IMR-90 (cell line): ENCODE results near the gene DHRS7C. TPM values are rescaled to one million over a fixed set of nuclear protein-coding genes. Genes with fewer than 3 reads are reported as not detected.

ENCODE experiments used
- ATAC-seq: fragments of 200-7000 bp; cut with Tn5 transposase; 2 replicates; pipeline ENCODE4 v1.9.1; 2020; ENCODE audit warnings: low read depth, mild to moderate bottlenecking, moderate library complexity
- BruUV-seq: library from RNA; stranded (reverse); fragments of 400-500 nt; replicated peaks from 2 replicates; lab custom pipeline; 2021; lab: Mats Ljungman, UMichigan
- CTCF ChIA-PET: fragments of 300-600 bp; formaldehyde crosslinking; extraction: SDS; loops from one replicate; lab custom pipeline; 2021; ENCODE audit warnings: antibody characterized with exemption; lab: Yijun Ruan, JAX
- POLR2A ChIA-PET: fragments of 300-600 bp; sonication (Branson Sonifier 250); formaldehyde crosslinking; loops from one replicate; lab custom pipeline; 2022; ENCODE audit warnings: antibody characterized with exemption; ENCODE audit not compliant: unreplicated experiment; lab: Charles Lee
- DNase-seq: peaks from one replicate; pipeline ENCODE4 v3.0.0; 2013
- H2AFZ ChIP-seq: replicated peaks from 2 replicates; pipeline ENCODE3; 2013; ENCODE audit warnings: low read length, mild to moderate bottlenecking; ENCODE audit not compliant: poor library complexity
- H2AK5ac ChIP-seq: 2 replicates; pipeline ENCODE4 v1.6.1; 2013; ENCODE audit warnings: low read depth, low read length, inconsistent platforms
- H2AK9ac ChIP-seq: replicated peaks from 2 replicates; pipeline ENCODE3; 2013; ENCODE audit warnings: mild to moderate bottlenecking, low read depth, low read length, moderate library complexity; ENCODE audit not compliant: poor library complexity
- H2BK120ac ChIP-seq: 2 replicates; pipeline ENCODE4 v1.6.1; 2013; ENCODE audit warnings: low read depth, low read length, inconsistent platforms
- H2BK15ac ChIP-seq: 3 replicates; pipeline ENCODE4 v1.6.1; 2013; ENCODE audit warnings: low read depth, low read length, inconsistent platforms
- H2BK20ac ChIP-seq: 2 replicates; pipeline ENCODE4 v1.6.1; 2013; ENCODE audit warnings: low read depth, mild to moderate bottlenecking, inconsistent platforms, low read length, moderate library complexity
- H2BK5ac ChIP-seq: 2 replicates; pipeline ENCODE4 v1.6.1; 2013; ENCODE audit warnings: mild to moderate bottlenecking, low read depth, low read length, inconsistent platforms; ENCODE audit not compliant: poor library complexity, severe bottlenecking
- H3K14ac ChIP-seq: replicated peaks from 2 replicates; pipeline ENCODE4 v1.6.1; 2013; ENCODE audit warnings: low read depth, low read length, inconsistent platforms
- H3K18ac ChIP-seq: 2 replicates; pipeline ENCODE4 v1.6.1; 2013; ENCODE audit warnings: low read depth, low read length, control low read depth
- H3K23ac ChIP-seq: 2 replicates; pipeline ENCODE4 v1.6.1; 2013; ENCODE audit warnings: low read depth, low read length, inconsistent platforms
- H3K27ac ChIP-seq: 2 replicates; pipeline ENCODE4 v1.5.1; 2013; ENCODE audit warnings: mild to moderate bottlenecking, control low read depth, low read length; ENCODE audit not compliant: insufficient read depth
- H3K27me3 ChIP-seq: 2 replicates; pipeline ENCODE4 v1.6.1; 2013; ENCODE audit warnings: low read length; ENCODE audit not compliant: control insufficient read depth, insufficient read depth
- H3K36me3 ChIP-seq: 2 replicates; pipeline ENCODE4 v1.6.1; 2013; ENCODE audit warnings: low read length, mixed read lengths; ENCODE audit not compliant: control insufficient read depth, insufficient read depth
- H3K4ac ChIP-seq: 2 replicates; pipeline ENCODE4 v1.6.1; 2013; ENCODE audit warnings: low read depth, low read length, inconsistent platforms
- H3K4me1 ChIP-seq: 2 replicates; pipeline ENCODE4 v1.6.1; 2013; ENCODE audit warnings: low read length, mixed read lengths; ENCODE audit not compliant: control insufficient read depth, insufficient read depth
- H3K4me2 ChIP-seq: 2 replicates; pipeline ENCODE4 v1.6.1; 2013; ENCODE audit warnings: low read depth, mild to moderate bottlenecking, control low read depth, low read length, moderate library complexity
- H3K4me3 ChIP-seq: 2 replicates; pipeline ENCODE4 v1.5.1; 2013; ENCODE audit warnings: low read depth, mild to moderate bottlenecking, control low read depth, low read length, moderate library complexity; ENCODE audit not compliant: insufficient read depth
- H3K56ac ChIP-seq: 2 replicates; pipeline ENCODE4 v1.6.1; 2013; ENCODE audit warnings: low read length, inconsistent platforms; ENCODE audit not compliant: insufficient read depth; ENCODE audit errors: extremely low read depth
- H3K79me1 ChIP-seq, 2 experiments: 2 replicates each; pipeline ENCODE4 v1.6.1; 2013; ENCODE audit warnings: low read length in 2 of 2, inconsistent platforms in 1 of 2, low read depth in 1 of 2
- H3K9ac ChIP-seq: 2 replicates; pipeline ENCODE4 v1.6.1; 2013; ENCODE audit warnings: low read depth, low read length, control low read depth
- H3K9me1 ChIP-seq: 2 replicates; pipeline ENCODE4 v1.6.1; 2013; ENCODE audit warnings: low read length, inconsistent platforms; ENCODE audit not compliant: insufficient read depth
- H3K9me3 ChIP-seq: 2 replicates; pipeline ENCODE4 v1.6.1; 2013; ENCODE audit warnings: low read length; ENCODE audit not compliant: control insufficient read depth, insufficient read depth
- H4K20me1 ChIP-seq: 2 replicates; pipeline ENCODE4 v1.6.1; 2013; ENCODE audit warnings: low read length, inconsistent platforms; ENCODE audit not compliant: insufficient read depth
- H4K5ac ChIP-seq: 2 replicates; pipeline ENCODE4 v1.6.1; 2013; ENCODE audit warnings: mild to moderate bottlenecking, low read depth, low read length, control low read depth
- H4K8ac ChIP-seq, 2 experiments: 2 replicates each; pipeline ENCODE4 v1.6.1; 2013; ENCODE audit warnings: low read depth in 2 of 2, low read length in 2 of 2, control low read depth in 1 of 2, inconsistent platforms in 1 of 2
- H4K91ac ChIP-seq: 2 replicates; pipeline ENCODE4 v1.6.1; 2013; ENCODE audit warnings: low read depth, low read length, inconsistent platforms; ENCODE audit not compliant: insufficient read depth
- BHLHE40 ChIP-seq: fragments of 150-350 bp; IDR thresholded peaks from 2 replicates; pipeline ENCODE4 v1.6.1; 2016; ENCODE audit warnings: mild to moderate bottlenecking, low read depth, low read length
- CEBPB ChIP-seq: IDR thresholded peaks from 2 replicates; pipeline ENCODE4 v1.6.1; 2012; ENCODE audit warnings: low read depth, low read length, improper control_type of control experiment
- CHD1 ChIP-seq: IDR thresholded peaks from 2 replicates; pipeline ENCODE4 v1.6.1; 2012; ENCODE audit warnings: low read depth, low read length, improper control_type of control experiment
- CTCF ChIP-seq: conservative IDR thresholded peaks from 2 replicates; pipeline ENCODE4 v1.5.1; 2012; ENCODE audit warnings: mild to moderate bottlenecking, low read depth, low read length, improper control_type of control experiment
- ELK1 ChIP-seq: fragments of 150-350 bp; IDR thresholded peaks from 2 replicates; pipeline ENCODE4 v1.6.1; 2016; ENCODE audit warnings: low read depth, mild to moderate bottlenecking, low read length, moderate library complexity, borderline replicate concordance
- FOS ChIP-seq: fragments of 150-350 bp; IDR thresholded peaks from 2 replicates; pipeline ENCODE4 v1.6.1; 2016; ENCODE audit warnings: low read depth, low read length
- MAFK ChIP-seq: IDR thresholded peaks from 2 replicates; pipeline ENCODE4 v1.6.1; 2012; ENCODE audit warnings: low read depth, low read length, improper control_type of control experiment
- MAZ ChIP-seq: IDR thresholded peaks from 2 replicates; pipeline ENCODE4 v1.6.1; 2012; ENCODE audit warnings: low read depth, mild to moderate bottlenecking, low read length, improper control_type of control experiment, moderate library complexity, borderline replicate concordance
- MXI1 ChIP-seq: IDR thresholded peaks from 2 replicates; pipeline ENCODE4 v1.6.1; 2012; ENCODE audit warnings: low read depth, mild to moderate bottlenecking, low read length, moderate library complexity, borderline replicate concordance
- NFE2L2 ChIP-seq: fragments of 150-350 bp; IDR thresholded peaks from 2 replicates; pipeline ENCODE4 v1.6.1; 2016; ENCODE audit warnings: low read depth, mild to moderate bottlenecking, low read length
- POLR2A ChIP-seq: IDR thresholded peaks from 2 replicates; pipeline ENCODE4 v1.6.1; 2012; ENCODE audit warnings: mild to moderate bottlenecking, low read depth, low read length
- RAD21 ChIP-seq: IDR thresholded peaks from 2 replicates; pipeline ENCODE4 v1.6.1; 2012; ENCODE audit warnings: low read length, improper control_type of control experiment
- RCOR1 ChIP-seq: IDR thresholded peaks from 2 replicates; pipeline ENCODE4 v1.6.1; 2012; ENCODE audit warnings: mild to moderate bottlenecking, low read length, improper control_type of control experiment; ENCODE audit not compliant: insufficient replicate concordance
- RFX5 ChIP-seq: IDR thresholded peaks from 2 replicates; pipeline ENCODE4 v1.8.0; 2012; ENCODE audit warnings: low read depth, mild to moderate bottlenecking, low read length, moderate library complexity
- SMC3 ChIP-seq: fragments of 150-350 bp; IDR thresholded peaks from 2 replicates; pipeline ENCODE4 v1.6.1; 2016; ENCODE audit warnings: low read depth, mild to moderate bottlenecking, antibody characterized with exemption, low read length, moderate library complexity
- WGBS, 2 experiments: methylation state at CpG; one replicate each; pipeline versions ENCODE4 v1.1.5 to v1.1.7; 2013; ENCODE audit warnings: missing lambda C conversion rate in 2 of 2; ENCODE audit not compliant: insufficient read length in 1 of 2; ENCODE audit errors: extremely low coverage in 2 of 2; 5-methylcytosine and 5-hydroxymethylcytosine counted together
- dilution Hi-C: fragments of 300-500 bp; cut with HindIII; formaldehyde crosslinking; loops from one replicate; pipeline ENCODE4 v1.14.3; 2018; ENCODE audit warnings: low sequenced_read_pairs; ENCODE audit not compliant: unreplicated experiment
- in situ Hi-C: fragments of 300-500 bp; cut with MboI; formaldehyde crosslinking; loops from 3 replicates; pipeline ENCODE4 v1.14.3; 2019; ENCODE audit warnings: low sequenced_read_pairs, inconsistent platforms, mixed read lengths
- intact Hi-C: fragments of 100-400 bp; cut with micrococcal nuclease; formaldehyde crosslinking; loops from 2 replicates; pipeline ENCODE4 v1.10.0; 2022
- polyA plus RNA-seq, 3 experiments: library from polyadenylated mRNA; depleted of rRNA; stranded (reverse); fragments of >200 nt; gene quantifications; 2 replicates each; pipeline ENCODE4 v1.2.3, GENCODE V29; 2012; ENCODE audit warnings: low replicate concordance in 1 of 3
- total RNA-seq: library from RNA; depleted of rRNA; stranded (reverse); fragments of >200 nt; gene quantifications from 2 replicates; pipeline ENCODE4 v1.2.3, GENCODE V29; 2012
- TF ChIP-seq, protein P1 (sequence below): fragments of 150-350 bp; IDR thresholded peaks from 2 replicates; pipeline ENCODE4 v1.6.1; 2017; ENCODE audit warnings: mild to moderate bottlenecking, antibody characterized with exemption, low read length, low read depth

DHRS7C gene
- total and polyA plus RNA-seq, 2 of the 4 experiments (the other 2 are of a cell fraction) = not detected

GRCh38 chr17:9818760-9819159, 27.4 kb upstream of the DHRS7C start:
- dilution Hi-C loops = no loop called here
- Histone ChIP-seq H3K56ac (no peak overlapping the region), H3K9ac (no peak overlapping the region), H2AFZ (no peak overlapping the region), H2BK5ac (no peak overlapping the region), H4K5ac (no peak overlapping the region), H3K4me2 (no peak overlapping the region), H4K8ac (no peak overlapping the region), H2AK5ac (no peak overlapping the region), H3K79me1 (no peaks in the 10 kb centered on the region), H3K36me3 (no peaks in the 10 kb centered on the region), H2BK20ac (no peak overlapping the region), H3K14ac (no peak overlapping the region), H3K27ac (no peak overlapping the region), H3K4me3 (no peak overlapping the region), H3K9me3 (peaks cover 2% of the 10 kb centered on the region; the same call in 1 of the 2 replicates), H3K4ac (no peak overlapping the region), H3K4me1 (no peaks in the 10 kb centered on the region), H3K9me1 (no peaks in the 10 kb centered on the region), H3K23ac (no peak overlapping the region), H2AK9ac (no peak overlapping the region), H4K20me1 (no peaks in the 10 kb centered on the region), H2BK15ac (no peak overlapping the region), H3K18ac (no peak overlapping the region), H4K91ac (no peak overlapping the region), H3K27me3 (no peaks in the 10 kb centered on the region), H2BK120ac (no peak overlapping the region)
- CTCF ChIA-PET = no interaction called here
- TF ChIP-seq MAZ (no peak), SMC3 (no peak), CTCF (no peak), CHD1 (no peak), ELK1 (no peak), MXI1 (no peak), MAFK (no peak), POLR2A (no peak), BHLHE40 (no peak), NFE2L2 (no peak), RFX5 (no peak), RCOR1 (no peak), FOS (no peak), RAD21 (no peak), CEBPB (no peak)
- TF ChIP-seq, protein P1, sequence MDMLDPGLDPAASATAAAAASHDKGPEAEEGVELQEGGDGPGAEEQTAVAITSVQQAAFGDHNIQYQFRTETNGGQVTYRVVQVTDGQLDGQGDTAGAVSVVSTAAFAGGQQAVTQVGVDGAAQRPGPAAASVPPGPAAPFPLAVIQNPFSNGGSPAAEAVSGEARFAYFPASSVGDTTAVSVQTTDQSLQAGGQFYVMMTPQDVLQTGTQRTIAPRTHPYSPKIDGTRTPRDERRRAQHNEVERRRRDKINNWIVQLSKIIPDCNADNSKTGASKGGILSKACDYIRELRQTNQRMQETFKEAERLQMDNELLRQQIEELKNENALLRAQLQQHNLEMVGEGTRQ = no peak
- no CpG with 5 or more reads among the region's 4 CpGs for WGBS, 2 experiments
- DNase-seq = no peak
- ATAC-seq = no peak
- in situ Hi-C loops = no loop called here
- BruUV-seq = no TSS peak
- intact Hi-C loops = no loop called here
- POLR2A ChIA-PET = no interaction called here
